Lung (tissue), 12 donors: ENCODE results near the gene ASPSCR1. TPM values are rescaled to one million over a fixed set of nuclear protein-coding genes. Genes with fewer than 3 reads are reported as not detected.

Source experiments
- ATAC-seq: fragments of 200-7000 bp; cut with Tn5 transposase; one replicate; pipeline ENCODE4 v1.9.1; 2020; ENCODE audit warnings: moderate number of reproducible peaks; ENCODE audit not compliant: insufficient read depth, low FRiP score
- DNase-seq, 3 donors: peaks; one replicate each; pipeline ENCODE4 v3.0.0-alpha.2; 2013 to 2017
- H3K27ac ChIP-seq, 2 donors: one replicate each; pipeline ENCODE4 v1.5.1; 2013; ENCODE audit warnings: mild to moderate bottlenecking in 2 of 2, moderate library complexity in 2 of 2, control low read depth in 1 of 2, inconsistent platforms in 1 of 2, low read depth in 1 of 2, low read length in 1 of 2
- H3K27me3 ChIP-seq, 3 donors: one replicate each; pipeline ENCODE4 v1.5.1; 2013; ENCODE audit warnings: low read length in 2 of 3; ENCODE audit not compliant: control insufficient read depth in 3 of 3, insufficient read depth in 3 of 3
- H3K36me3 ChIP-seq, 4 donors: one replicate each; pipeline ENCODE4 v1.5.1; 2013; ENCODE audit warnings: low read length in 4 of 4, mild to moderate bottlenecking in 1 of 4, moderate library complexity in 1 of 4; ENCODE audit not compliant: control insufficient read depth in 4 of 4, insufficient read depth in 4 of 4
- H3K4me1 ChIP-seq, 5 donors: one replicate each; pipeline ENCODE4 v1.5.1; 2013; ENCODE audit warnings: low read length in 5 of 5, mild to moderate bottlenecking in 2 of 5, moderate library complexity in 1 of 5; ENCODE audit not compliant: control insufficient read depth in 5 of 5, insufficient read depth in 5 of 5
- H3K4me3 ChIP-seq: one replicate; pipeline ENCODE4 v1.5.1; 2013; ENCODE audit warnings: mild to moderate bottlenecking, control low read depth, moderate library complexity
- H3K9ac ChIP-seq, 2 donors: one replicate each; pipeline ENCODE4 v1.5.1; 2013; ENCODE audit warnings: low read length in 2 of 2, control low read depth in 1 of 2; ENCODE audit not compliant: insufficient read depth in 1 of 2
- H3K9me3 ChIP-seq, 4 donors: one replicate each; pipeline ENCODE4 v1.5.1; 2013; ENCODE audit warnings: low read length in 3 of 4, mild to moderate bottlenecking in 1 of 4, moderate library complexity in 1 of 4; ENCODE audit not compliant: control insufficient read depth in 4 of 4, insufficient read depth in 3 of 4
- CTCF ChIP-seq: IDR thresholded peaks from 2 replicates; pipeline ENCODE4 v1.5.1; 2012; ENCODE audit warnings: mild to moderate bottlenecking; ENCODE audit errors: control extremely low read depth, extremely low read depth
- WGBS, 2 donors: extraction: QIAGEN DNeasy Blood & Tissue Kit; methylation state at CpG; one replicate each; pipeline ENCODE4 v1.1.7; 2013; 5-methylcytosine and 5-hydroxymethylcytosine counted together
- polyA plus RNA-seq, 2 donors: library from polyadenylated mRNA; stranded (reverse); fragments of 200-250 nt; gene quantifications; one replicate each; pipeline ENCODE4 v1.2.1, GENCODE V29; 2013
- total RNA-seq, 2 donors: library from RNA; depleted of rRNA in 1 of 2; stranded (reverse); fragments of >200 nt in 1 of 2; gene quantifications; one replicate each; pipeline ENCODE4 v1.2.1, GENCODE V29; 2014 to 2021
- donor health status: control.
- donor health status: control.
- donor health status: Bipolar disorder and iron deficiency.
- donor health status: healthy.
- donor health status: DM: yes; HTN: yes; CAD: no.

Gene ASPSCR1
- total and polyA plus RNA-seq, 4 donors, result 22.9 to 68.6 (median 42.4) TPM

GRCh38 chr17:82011617-82012187 is 34.3 kb downstream of the ASPSCR1 start:
- TF ChIP-seq CTCF, result no peak
- Histone ChIP-seq H3K9ac (no peak overlapping the region), H3K36me3 (peaks cover 0 to 23% (median 0%) of the 10 kb centered on the region in 4 donors), H3K4me3 (no peak overlapping the region), H3K4me1 (peaks cover 0 to 29% (median 0%) of the 10 kb centered on the region in 5 donors), H3K27ac (peak overlapping the region in 1 of 2 donors; percentile 85), H3K27me3 (no peaks in the 10 kb centered on the region), H3K9me3 (no peaks in the 10 kb centered on the region)
- no peak for DNase-seq
- no peak for ATAC-seq
- WGBS, 2 donors, result 87 to 91% methylated on average over 17 to 19 of the region's 19 CpGs

- Histone ChIP-seq H3K9ac (no peak overlapping the region), H3K36me3 (peaks cover 0 to 23% (median 0%) of the 10 kb centered on the region in 4 donors), H3K9me3 (no peaks in the 10 kb centered on the region), H3K27me3 (no peaks in the 10 kb centered on the region), H3K4me3 (no peak overlapping the region), H3K4me1 (peaks cover 0 to 27% (median 0%) of the 10 kb centered on the region in 5 donors), H3K27ac (peak overlapping the region in 1 of 2 donors; percentile 85)
- ATAC-seq (no peak), DNase-seq (peak in 2 of 3 donors; percentile 61 to 70)
- WGBS, 2 donors, result 60 to 66% methylated on average over 19 to 20 of the region's 20 CpGs
- no peak for TF ChIP-seq CTCF
Observed at GRCh38 chr17:82012261-82012639, 34.8 kb downstream of the ASPSCR1 start.

- Histone ChIP-seq H3K9ac (peak overlapping the region in 1 of 2 donors; percentile 39), H3K4me3 (no peak overlapping the region), H3K9me3 (no peaks in the 10 kb centered on the region), H3K4me1 (peaks cover 0 to 27% (median 0%) of the 10 kb centered on the region in 5 donors), H3K27me3 (no peaks in the 10 kb centered on the region), H3K36me3 (peaks cover 0 to 25% (median 0%) of the 10 kb centered on the region in 4 donors), H3K27ac (peak overlapping the region; percentile 73 to 85)
- ATAC-seq (peak; percentile 15), DNase-seq (peak; percentile 35 to 48 (median 47))
- TF ChIP-seq CTCF, result no peak
- 76 to 86% methylated on average over 18 to 19 of the region's 19 CpGs for WGBS, 2 donors
Observed at GRCh38 chr17:82012640-82013295, 35.3 kb downstream of the ASPSCR1 start.
